Stimulated activated CD8-positive, alpha-beta memory T cell treated with anti-CD3 and anti-CD28 coated beads, Interleukin-12 subunit alpha, Interleukin-12 subunit beta, amount 100 ng/mL, for 1 hour (primary cell): ENCODE results near the gene HERC4.

Source experiments
- DNase-seq: peaks from one replicate; pipeline ENCODE4 v3.0.0-alpha.2; 2020; ENCODE audit warnings: low read depth

HERC4 gene

DNA sequence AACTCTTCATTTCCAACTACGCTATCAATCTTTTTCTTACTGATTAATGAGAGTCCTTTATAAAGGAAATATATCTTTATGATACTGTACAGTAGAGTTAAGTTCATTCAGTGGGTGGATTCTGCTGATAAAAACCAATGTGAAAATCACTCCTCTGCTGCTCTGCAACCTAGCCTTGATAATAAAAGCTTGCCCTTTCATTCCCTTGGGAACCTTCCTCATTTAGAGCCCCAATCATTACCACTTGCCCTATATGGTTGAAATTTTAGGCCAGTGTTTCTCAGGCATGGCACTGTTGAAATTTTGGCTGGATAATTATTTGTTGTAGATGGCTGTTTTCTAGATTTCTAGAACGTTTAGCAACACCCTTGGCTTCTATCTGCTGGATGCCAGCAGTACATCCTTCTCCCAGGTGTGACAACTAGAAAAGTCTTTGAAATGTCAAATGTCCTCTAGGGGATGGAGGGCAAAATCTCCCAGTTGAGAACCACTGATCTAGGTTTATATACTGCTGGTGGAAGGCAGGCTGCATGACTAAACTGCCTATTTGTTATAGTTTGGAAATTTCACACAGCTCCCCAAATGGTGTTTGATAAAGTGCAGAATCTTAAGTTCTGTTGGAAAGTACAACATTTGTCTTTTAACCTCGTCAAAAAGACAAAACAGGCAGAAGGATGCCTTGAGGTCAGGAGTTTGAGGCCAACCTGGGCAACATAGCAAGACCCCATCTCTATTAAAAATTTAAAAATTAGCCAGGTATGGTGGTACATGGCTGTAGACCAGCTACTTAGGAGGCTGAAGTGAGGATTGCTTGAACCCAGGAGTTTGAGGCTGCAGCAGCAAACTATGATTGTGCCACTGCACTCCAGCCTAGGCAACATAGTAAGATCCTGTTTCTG, 199.5 kb downstream of the HERC4 start:
- no peak for DNase-seq
